ENCODE measurements around the gene SPEN.

DNA sequence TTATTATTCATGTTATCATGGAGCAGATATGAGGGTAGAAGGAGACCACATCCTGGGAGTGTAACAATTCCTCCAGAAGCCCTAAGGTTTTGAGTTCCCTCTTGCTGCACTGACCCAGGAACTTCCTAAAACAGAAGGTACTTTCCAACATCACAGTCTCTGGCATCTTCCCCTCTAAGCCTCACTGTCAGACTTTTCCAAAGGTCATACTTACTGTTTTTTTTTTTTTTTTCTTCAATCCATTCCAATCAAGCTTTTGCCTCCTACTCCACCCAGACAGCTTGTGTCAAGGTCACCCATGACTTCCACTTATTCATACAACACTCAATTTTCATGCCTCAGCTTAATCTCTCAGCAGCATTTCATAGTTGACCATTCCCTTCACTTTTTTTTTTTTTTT is 21.7 kb upstream of the SPEN start:
- TF ChIP-seq POLR2A (IDR thresholded peaks at IDR 0.05) (no peak), CTCF (IDR thresholded peaks at IDR 0.05) (no peak)

Data from lower leg skin (tissue), 3 donors.